GM10248 (cell line): Measurements from ENCODE around the gene C1QTNF4.
"Not testable (repeated sequence)": the region's sequence is repeated elsewhere in the genome, so short reads cannot be mapped to it uniquely, and the experiment has no call there.

Experiments used
- CTCF ChIA-PET: fragments of 300-600 bp; sonication (Branson Sonifier 250); formaldehyde crosslinking; extraction: SDS; loops from one replicate; lab custom pipeline; 2021; ENCODE audit warnings: antibody characterized with exemption; lab: Yijun Ruan, JAX
- POLR2A ChIA-PET: fragments of 350-650 bp; sonication (Branson Sonifier 250); formaldehyde crosslinking; extraction: SDS; loops from one replicate; lab custom pipeline; 2020; ENCODE audit warnings: antibody characterized with exemption; lab: Yijun Ruan, JAX
- DNase-seq: peaks from one replicate; pipeline ENCODE4 v3.0.0; 2012; ENCODE audit errors: extremely low spot score
- CTCF ChIP-seq: IDR thresholded peaks from 2 replicates; pipeline ENCODE4 v1.5.1; 2012; ENCODE audit warnings: mild to moderate bottlenecking, low read depth; ENCODE audit errors: extremely low read depth, missing control alignments, control extremely low read depth

The C1QTNF4 gene

DNA sequence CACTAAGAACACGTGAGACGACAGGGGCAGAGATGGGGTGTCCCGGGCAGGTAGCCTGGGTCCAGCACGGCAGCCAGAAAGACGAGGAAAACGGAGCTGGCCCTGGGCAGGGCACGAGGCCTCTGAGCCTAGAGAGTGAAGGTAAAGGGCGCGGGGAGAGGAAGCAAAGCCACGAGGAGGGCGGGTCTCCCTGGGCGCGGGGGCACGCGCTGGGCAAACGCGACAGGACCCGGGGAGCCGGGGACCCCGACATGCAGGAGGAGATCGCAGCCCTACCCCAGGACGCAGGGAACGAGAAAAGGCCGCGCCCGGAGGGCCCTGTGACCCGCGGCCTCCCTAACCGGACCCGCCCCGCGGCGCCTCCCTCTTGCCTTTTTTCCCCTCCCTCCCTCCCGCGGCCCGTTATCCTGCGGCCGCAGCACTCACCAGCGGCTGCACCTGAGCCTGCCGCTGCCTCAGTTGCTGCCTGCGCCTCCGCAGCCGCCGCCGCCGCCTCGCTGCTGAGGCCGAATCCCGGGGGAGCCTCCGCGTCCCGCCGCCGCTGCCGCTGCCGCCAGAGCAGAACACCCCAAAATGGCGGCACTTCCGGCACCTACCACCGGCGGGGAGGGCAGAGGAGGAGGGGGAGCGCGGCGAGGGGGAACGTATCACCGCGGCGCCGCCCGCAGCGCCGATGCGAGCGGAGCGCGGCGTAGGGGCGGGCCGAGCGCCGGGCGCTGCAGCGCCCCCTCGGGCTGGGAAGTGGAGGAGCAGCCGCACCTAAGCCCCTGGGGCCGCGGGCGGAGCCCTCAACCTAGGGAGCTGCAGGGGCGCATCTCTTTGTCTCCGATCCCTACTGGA, 41.4 kb downstream of the C1QTNF4 start, which contains the start of gene CELF1:
Gene CELF1, minus strand, starts transcription at position 567 of the 840 bp plus-strand sequence. CDS start 53,609 bp downstream, outside the sequence.
- POLR2A ChIA-PET, result interaction anchor here (1.4 kb wide), 1 partner anchor 27 kb away, joined by 3 read pairs; no protein-coding TSS in a partner anchor

GRCh38 chr11:47552056-47552565, 42.1 kb downstream of the C1QTNF4 start:
- no peak for TF ChIP-seq CTCF
- CTCF ChIA-PET, result interaction anchor here (0.7 to 6.7 kb wide), 11 partner anchors 13 to 301 kb away, joined by 3 to 125 read pairs (median 5); partner anchors contain the start of genes KBTBD4, NDUFS3 and PTPMT1
- no peak for DNase-seq
- POLR2A ChIA-PET, result interaction anchor here (1.4 kb wide), 1 partner anchor 28 kb away, joined by 3 read pairs; no protein-coding TSS in a partner anchor

More for the DNA sequence above, 41.4 kb downstream of the C1QTNF4 start, which contains the start of gene CELF1:
- peak; percentile 94 for DNase-seq
- peak; percentile 87 for TF ChIP-seq CTCF
- CTCF ChIA-PET, result interaction anchor here (0.6 to 6.7 kb wide), 33 partner anchors 12 to 611 kb away, joined by 3 to 125 read pairs (median 3); partner anchors contain the start of genes FAM180B, KBTBD4, NDUFS3 and PTPMT1

DNA sequence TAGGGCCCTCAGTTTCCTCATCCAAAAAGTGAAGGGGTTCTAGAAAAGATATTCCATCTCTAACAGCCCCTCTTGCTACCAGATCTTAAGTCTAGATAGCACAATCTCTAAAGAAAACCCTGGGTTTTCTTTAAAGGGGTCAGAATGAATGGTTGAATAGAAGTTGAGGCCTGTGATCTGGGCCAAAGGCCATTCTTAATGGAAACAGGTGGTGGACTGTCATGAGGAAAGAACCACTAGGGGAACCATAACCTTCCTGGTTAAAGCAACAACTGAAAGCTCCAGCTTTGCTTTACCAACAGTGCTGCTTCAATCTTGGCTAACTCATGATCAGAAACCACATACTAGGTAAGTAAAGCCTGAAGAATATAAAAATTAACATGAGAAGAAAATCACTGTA, 43.1 kb downstream of the C1QTNF4 start:
- CTCF ChIA-PET, result interaction anchor here (0.7 to 6.7 kb wide), 8 partner anchors 14 to 144 kb away, joined by 3 to 125 read pairs (median 8); partner anchors contain the start of genes KBTBD4, NDUFS3 and PTPMT1
- peak; percentile 53 for DNase-seq

GRCh38 chr11:47550288-47551047, 43.7 kb downstream of the C1QTNF4 start:
- ChIA-PET POLR2A (no interaction called here), CTCF (interaction anchor here (1.4 to 6.7 kb wide), 5 partner anchors 15 to 38 kb away, joined by 3 to 125 read pairs (median 8); partner anchors contain the start of genes KBTBD4 and NDUFS3)
- no peak for DNase-seq
- TF ChIP-seq CTCF, result no peak

More for the DNA sequence above, 43.1 kb downstream of the C1QTNF4 start:
- POLR2A ChIA-PET, result no interaction called here
- TF ChIP-seq CTCF, result peak; percentile 22

DNA sequence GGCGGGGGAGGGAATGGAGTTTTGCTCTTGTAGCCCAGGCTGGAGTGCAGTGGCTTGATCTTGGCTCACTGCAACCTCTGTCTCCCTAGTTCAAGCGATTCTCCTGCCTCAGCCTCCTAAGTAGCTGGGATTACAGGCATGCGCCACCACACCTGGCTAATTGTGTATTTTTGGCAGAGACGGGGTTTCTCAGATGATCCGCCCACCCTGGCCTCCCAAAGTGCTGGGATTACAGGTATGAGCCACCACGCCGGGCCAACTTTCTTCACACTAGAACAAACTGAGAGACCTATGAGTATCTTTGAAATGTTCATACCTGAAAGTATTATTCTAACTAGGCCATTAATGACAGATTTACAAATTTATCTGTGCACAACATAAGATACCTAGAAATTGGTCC, 47.9 kb downstream of the C1QTNF4 start:
- DNase-seq, CTCF ChIA-PET, POLR2A ChIA-PET: not testable (repeated sequence)

- ChIA-PET CTCF (interaction anchor here (2.1 to 2.2 kb wide), 2 partner anchors 11 to 12 kb away, joined by 6 to 7 read pairs; no protein-coding TSS in a partner anchor), POLR2A (no interaction called here)
- DNase-seq, result no peak
- no peak for TF ChIP-seq CTCF
Measured at GRCh38 chr11:47545298-47545697, 48.9 kb downstream of the C1QTNF4 start.
